GM08714 (cell line): ENCODE data around the gene KDM4C.
"Not testable (repeated sequence)": the region's sequence is repeated elsewhere in the genome, so short reads cannot be mapped to it uniquely, and the experiment has no call there.

Source experiments
- H3K4me3 ChIP-seq: fragments of 200-500 bp; sonication (Bioruptor generic); 2 replicates; pipeline ENCODE4 v1.5.1; 2014; ENCODE audit warnings: mild to moderate bottlenecking, low read length, inconsistent platforms
- ZNF274 ChIP-seq: IDR thresholded peaks from 2 replicates; pipeline ENCODE4 v1.6.1; 2012; ENCODE audit warnings: mild to moderate bottlenecking, low read depth, low read length

KDM4C gene

GRCh38 chr9:6757456-6758247 lies at the start of gene KDM4C:
KDM4C (plus strand) TSS chr9:6757973; CDS start chr9:6792989, 35,016 bp downstream.
- H3K4me3 ChIP-seq, result peak within 1 kb of the TSS; percentile 86
- no peak for TF ChIP-seq ZNF274

GRCh38 chr9:6708732-6709131 lies 49.0 kb upstream of the KDM4C start:
- H3K4me3 ChIP-seq, result no peak overlapping the region
- no peak for TF ChIP-seq ZNF274

- no peak overlapping the region for H3K4me3 ChIP-seq
- no peak for TF ChIP-seq ZNF274
Measured at GRCh38 chr9:6711403-6711802, 46.4 kb upstream of the KDM4C start.

- H3K4me3 ChIP-seq, result no peak overlapping the region
- TF ChIP-seq ZNF274, result no peak
Measured at GRCh38 chr9:6712041-6712440, 45.7 kb upstream of the KDM4C start.

GRCh38 chr9:6714176-6714575 lies 43.6 kb upstream of the KDM4C start:
- no peak overlapping the region for H3K4me3 ChIP-seq
- TF ChIP-seq ZNF274, result no peak

- peak overlapping the region; percentile 30; the same call in 1 of the 2 replicates for H3K4me3 ChIP-seq
Measured at GRCh38 chr9:6715153-6715754, 42.5 kb upstream of the KDM4C start.

- no peak for TF ChIP-seq ZNF274
- peak overlapping the region; percentile 30; the same call in 1 of the 2 replicates for H3K4me3 ChIP-seq
Measured at GRCh38 chr9:6715755-6716643, 41.8 kb upstream of the KDM4C start.

- H3K4me3 ChIP-seq, result peak overlapping the region; percentile 30; the same call in 1 of the 2 replicates
- TF ChIP-seq ZNF274, result no peak
Measured at GRCh38 chr9:6716766-6717165, 41.0 kb upstream of the KDM4C start.

GRCh38 chr9:6723881-6724420 lies 33.8 kb upstream of the KDM4C start:
- H3K4me3 ChIP-seq, result no peak overlapping the region
- no peak for TF ChIP-seq ZNF274

GRCh38 chr9:6733257-6733656 lies 24.5 kb upstream of the KDM4C start:
- no peak for TF ChIP-seq ZNF274
- no peak overlapping the region for H3K4me3 ChIP-seq

- H3K4me3 ChIP-seq, result no peak overlapping the region
- TF ChIP-seq ZNF274, result no peak
Measured at GRCh38 chr9:6733831-6734230, 23.9 kb upstream of the KDM4C start.

- H3K4me3 ChIP-seq, result no peak overlapping the region
- no peak for TF ChIP-seq ZNF274
Measured at GRCh38 chr9:6735422-6735821, 22.4 kb upstream of the KDM4C start.

- no peak overlapping the region for H3K4me3 ChIP-seq
- TF ChIP-seq ZNF274, result no peak
Measured at GRCh38 chr9:6739218-6739617, 18.6 kb upstream of the KDM4C start.

GRCh38 chr9:6748861-6749260 lies 8.9 kb upstream of the KDM4C start:
- not testable (repeated sequence) for H3K4me3 ChIP-seq

GRCh38 chr9:6754861-6755260 lies 2.9 kb upstream of the KDM4C start:
- H3K4me3 ChIP-seq, result not testable (repeated sequence)
